Stimulated activated CD4-positive, alpha-beta T cell treated with anti-CD3 and anti-CD28 coated beads, Interleukin-2, amount 100 ng/mL, for 4 hours (primary cell): ENCODE data around the gene LMAN1L.

Experiments
- DNase-seq: peaks from one replicate; pipeline ENCODE4 v3.0.0-alpha.2; 2020; ENCODE audit warnings: low read depth

The LMAN1L gene

DNA sequence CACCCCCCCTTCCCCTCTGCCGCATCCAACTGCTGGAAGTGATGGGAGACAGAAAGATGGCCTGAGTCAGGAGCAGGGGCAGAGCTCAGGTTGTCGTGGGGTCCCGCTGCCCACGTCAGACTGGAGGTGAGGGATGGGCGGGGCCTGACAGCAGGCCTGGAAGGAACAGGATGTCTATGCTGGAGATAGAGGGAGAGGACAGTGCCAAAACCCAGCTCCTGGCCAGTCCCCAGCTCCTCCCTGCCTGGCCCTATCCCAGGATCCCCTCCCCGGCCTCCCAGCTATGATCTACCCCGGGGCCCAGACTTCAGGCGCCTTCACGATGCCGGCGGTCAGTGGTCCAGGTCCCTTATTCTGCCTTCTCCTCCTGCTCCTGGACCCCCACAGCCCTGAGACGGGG lies at the start of gene LMAN1L:
LMAN1L (plus strand) TSS at position 303 of the 400 bp plus-strand sequence; CDS start at position 323, 20 bp downstream.
- no peak for DNase-seq

- no peak for DNase-seq
Measured at GRCh38 chr15:74763416-74763815, 49.2 kb upstream of the LMAN1L start.

GRCh38 chr15:74767167-74768098 lies 45.2 kb upstream of the LMAN1L start:
- no peak for DNase-seq

GRCh38 chr15:74768099-74768770 lies 44.4 kb upstream of the LMAN1L start:
- DNase-seq: no peak

- peak; percentile 46 for DNase-seq
Measured at GRCh38 chr15:74768771-74769342, 43.8 kb upstream of the LMAN1L start.

DNA sequence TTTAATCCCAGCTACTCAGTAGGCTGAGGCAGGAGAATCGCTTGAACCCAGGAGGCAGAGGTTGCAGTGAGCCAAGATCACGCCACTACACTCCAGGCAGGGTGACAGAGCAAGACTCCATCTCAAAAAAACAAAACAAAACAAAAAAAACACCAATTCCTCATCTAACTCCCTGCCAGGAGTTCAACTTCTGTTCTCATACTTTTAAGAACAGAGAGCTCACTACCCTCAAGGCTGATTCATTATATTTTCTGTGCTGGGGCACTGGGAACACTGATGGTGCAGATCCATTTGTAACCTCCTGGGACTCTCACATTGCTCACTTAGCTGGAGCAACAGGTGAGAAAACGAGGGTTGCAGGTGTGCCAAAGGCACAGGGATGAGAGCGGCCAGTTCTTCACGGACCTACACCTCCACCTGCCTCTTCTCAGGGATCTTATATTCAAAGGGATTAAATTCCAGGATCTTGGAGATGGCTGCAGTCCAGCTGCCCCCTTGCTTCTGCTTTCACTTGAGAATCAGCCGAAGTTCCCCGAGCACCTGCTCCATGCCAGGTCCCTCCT lies 43.1 kb upstream of the LMAN1L start:
- no peak for DNase-seq

- no peak for DNase-seq
Measured at GRCh38 chr15:74770211-74770903, 42.3 kb upstream of the LMAN1L start.

DNA sequence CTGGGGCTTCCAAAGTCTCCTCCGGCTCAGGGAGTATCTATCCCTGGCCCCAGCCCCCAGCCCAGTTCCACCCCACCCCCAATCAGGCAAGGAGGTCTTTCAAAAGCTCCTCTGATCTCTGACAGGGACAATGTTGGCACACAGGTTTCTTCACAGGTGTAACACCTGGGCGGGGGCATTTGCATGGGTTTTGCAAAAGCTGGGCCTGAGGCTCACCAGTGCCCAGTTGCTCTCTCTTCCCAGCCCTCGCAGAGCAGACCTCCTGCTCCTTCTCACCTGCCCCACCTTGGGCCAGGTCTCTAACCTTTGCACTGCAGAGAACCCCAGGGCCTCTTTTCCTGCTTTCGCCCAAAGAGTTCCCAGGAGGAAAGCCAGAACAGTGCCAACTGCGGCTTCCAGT lies 39.3 kb upstream of the LMAN1L start:
- DNase-seq: no peak

GRCh38 chr15:74773731-74774252 lies 38.8 kb upstream of the LMAN1L start:
- no peak for DNase-seq

- DNase-seq: no peak
Measured at GRCh38 chr15:74775132-74775562, 37.5 kb upstream of the LMAN1L start.

GRCh38 chr15:74775894-74776293 lies 36.7 kb upstream of the LMAN1L start:
- DNase-seq: no peak

GRCh38 chr15:74776821-74777768 lies 35.5 kb upstream of the LMAN1L start:
- DNase-seq: no peak

DNA sequence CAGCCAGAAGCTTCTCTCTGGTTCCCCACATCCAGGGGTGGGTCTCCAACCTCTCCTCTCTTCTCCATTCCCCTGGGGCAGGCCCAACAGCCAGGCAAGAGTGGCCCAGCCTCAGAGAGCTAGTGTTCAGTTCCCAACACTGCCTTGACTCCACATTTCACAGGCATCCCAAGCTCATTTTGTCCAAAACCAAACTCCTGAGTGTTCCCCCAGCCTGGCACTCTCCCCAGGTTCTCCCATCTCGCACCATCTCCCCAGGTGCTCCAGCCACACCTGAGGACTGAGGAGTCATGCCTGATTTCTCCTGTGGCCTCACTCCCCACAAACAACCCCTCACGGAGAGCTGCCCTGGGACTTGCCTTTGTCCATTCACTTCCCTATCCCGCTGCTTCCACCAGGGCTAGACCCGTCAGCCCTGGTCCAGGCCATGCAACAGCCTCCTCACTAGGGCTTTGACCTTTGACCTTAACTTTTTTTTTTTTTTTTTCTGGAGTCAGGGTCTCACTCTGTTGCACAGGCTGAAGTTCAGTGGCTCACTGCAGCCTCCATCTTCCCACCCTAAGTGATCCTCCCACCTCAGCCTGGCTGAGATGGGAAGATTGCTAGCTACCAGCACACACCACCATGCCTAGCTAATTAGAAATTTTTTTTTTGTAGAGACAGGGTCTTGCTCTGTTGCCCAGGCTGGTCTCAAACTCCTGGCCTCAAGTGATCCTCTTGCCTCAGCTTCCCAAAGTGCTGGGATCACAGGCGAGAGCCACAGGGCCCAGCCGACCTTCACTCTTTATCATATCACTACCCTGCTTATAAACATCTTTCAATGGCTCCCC lies 34.7 kb upstream of the LMAN1L start:
- DNase-seq: no peak

DNA sequence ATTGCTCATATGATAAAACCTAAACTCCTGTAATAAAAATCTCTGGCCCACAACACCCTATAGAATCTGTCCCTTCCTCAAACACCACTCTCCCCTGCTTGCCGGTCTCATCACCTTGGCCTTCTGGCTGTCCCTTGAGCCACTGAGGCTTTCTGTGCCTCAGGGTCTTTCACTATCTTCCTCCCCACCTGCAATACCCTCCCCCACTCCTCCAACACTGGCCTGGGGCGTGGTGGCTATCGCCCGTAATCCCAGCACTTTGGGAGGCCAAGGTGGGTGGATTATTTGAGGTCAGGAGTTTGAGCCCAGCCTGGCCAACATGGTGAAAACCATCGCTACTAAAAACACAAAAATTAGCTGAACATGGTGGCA lies 34.0 kb upstream of the LMAN1L start:
- DNase-seq: no peak

GRCh38 chr15:74779162-74779648 lies 33.4 kb upstream of the LMAN1L start:
- no peak for DNase-seq

- DNase-seq: no peak
Measured at GRCh38 chr15:74780523-74781430, 31.9 kb upstream of the LMAN1L start.

DNA sequence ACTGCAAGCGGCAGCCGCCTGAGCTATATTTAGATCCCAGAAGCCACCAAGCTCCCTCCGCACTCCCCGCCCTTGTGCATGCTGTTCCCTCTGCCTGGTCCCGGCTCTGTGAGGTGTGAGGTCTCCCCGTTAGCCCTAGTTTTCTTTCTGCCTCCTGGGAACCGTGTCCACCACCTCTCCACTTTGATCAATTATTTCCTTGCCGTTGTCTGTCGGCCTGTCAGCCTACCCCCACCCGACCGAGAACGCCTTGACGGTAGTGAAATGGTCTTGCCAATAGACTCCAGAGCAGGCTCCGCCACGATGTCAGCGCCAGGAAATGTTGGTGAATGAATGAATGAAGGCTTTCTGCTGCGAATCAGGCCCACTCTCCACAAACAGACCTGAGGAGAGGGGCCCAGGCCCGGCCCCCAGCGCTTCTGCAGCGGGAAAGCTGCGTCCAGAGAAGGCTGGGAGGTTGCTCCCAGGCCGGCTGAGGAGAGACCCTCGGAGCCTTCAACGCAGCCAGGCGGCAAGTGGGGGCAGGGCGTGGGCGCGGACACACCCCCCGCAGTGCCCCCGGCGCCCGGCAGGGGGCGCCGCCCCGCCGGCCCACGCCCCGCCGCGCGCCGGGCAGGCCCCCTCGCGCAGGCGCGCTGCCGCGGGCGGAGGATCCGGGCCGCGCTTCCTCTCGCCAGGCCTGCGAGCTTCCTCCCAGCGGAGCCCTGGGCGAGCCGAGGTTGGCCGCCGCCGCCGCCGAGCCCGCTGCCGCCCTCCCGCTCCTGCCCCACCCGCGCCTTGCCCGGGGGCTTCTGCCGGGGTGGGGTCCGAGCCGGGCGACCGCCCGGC lies 31.0 kb upstream of the LMAN1L start, which contains the start of gene CSK:
CSK (plus strand) TSS at position 650 of the 828 bp plus-strand sequence. CDS start 16,218 bp downstream, outside the sequence.
- peak; percentile 64 for DNase-seq
